Measurements from ENCODE around the gene CCND2. TPM values are rescaled to one million over a fixed set of nuclear protein-coding genes. Genes with fewer than 3 reads are reported as not detected.

CCND2 gene
- total RNA-seq, 1 experiment from 2014 or later, result not detected

GRCh38 chr12:4256043-4256826 lies 17.3 kb upstream of the CCND2 start:
- DNase-seq (ENCODE audit: low read depth), result no peak

GRCh38 chr12:4257442-4257841 lies 16.1 kb upstream of the CCND2 start:
- DNase-seq (ENCODE audit: low read depth), result no peak

- DNase-seq (ENCODE audit: low read depth), result no peak
Observed at GRCh38 chr12:4259099-4259498, 14.5 kb upstream of the CCND2 start.

- no peak for DNase-seq (ENCODE audit: low read depth)
Observed at GRCh38 chr12:4261655-4262054, 11.9 kb upstream of the CCND2 start.

GRCh38 chr12:4265280-4265679 lies 8.3 kb upstream of the CCND2 start:
- DNase-seq (ENCODE audit: low read depth), result no peak

GRCh38 chr12:4266990-4267389 lies 6.6 kb upstream of the CCND2 start:
- no peak for DNase-seq (ENCODE audit: low read depth)

- DNase-seq (ENCODE audit: low read depth), result no peak
Observed at GRCh38 chr12:4267704-4268328, 5.7 kb upstream of the CCND2 start.

GRCh38 chr12:4268329-4269181 lies 5.0 kb upstream of the CCND2 start:
- DNase-seq (ENCODE audit: low read depth), result no peak

GRCh38 chr12:4269279-4269991 lies 4.1 kb upstream of the CCND2 start:
- DNase-seq (ENCODE audit: low read depth), result no peak

- DNase-seq (ENCODE audit: low read depth), result no peak
Observed at GRCh38 chr12:4270016-4270830, 3.3 kb upstream of the CCND2 start.

- DNase-seq (ENCODE audit: low read depth), result no peak
Observed at GRCh38 chr12:4270831-4271716, 2.5 kb upstream of the CCND2 start.

- peak; percentile 14 for DNase-seq (ENCODE audit: low read depth)
Observed at GRCh38 chr12:4271717-4272423, 1.7 kb upstream of the CCND2 start.

- DNase-seq (ENCODE audit: low read depth), result no peak
Observed at GRCh38 chr12:4272424-4273272, 914 bp upstream of the CCND2 start.

GRCh38 chr12:4273273-4273651 lies 300 bp upstream of the CCND2 start:
- no peak for DNase-seq (ENCODE audit: low read depth)

GRCh38 chr12:4274396-4275015 lies 944 bp downstream of the CCND2 start:
- no peak for DNase-seq (ENCODE audit: low read depth)

- DNase-seq (ENCODE audit: low read depth), result no peak
Observed at GRCh38 chr12:4275016-4275869, 1.7 kb downstream of the CCND2 start.

- DNase-seq (ENCODE audit: low read depth), result no peak
Observed at GRCh38 chr12:4275870-4276301, 2.3 kb downstream of the CCND2 start.
